ENCODE results near the gene CPA2. TPM values are rescaled to one million over a fixed set of nuclear protein-coding genes. Genes with fewer than 3 reads are reported as not detected.

Gene CPA2
- total RNA-seq, 6 donors from 2014 or later = 1.1 to 2.8 TPM; not detected in 4

GRCh38 chr7:130268463-130269317 is 2.0 kb downstream of the CPA2 start:
- 67 to 77% methylated on average over 6 of the region's 6 CpGs for WGBS, 2 donors
- no peaks in the 10 kb centered on the region for H3K36me3 ChIP-seq
- H3K4me3 ChIP-seq = no peak overlapping the region
- no peak for DNase-seq
- no peak for ATAC-seq (ENCODE audit: low FRiP score in 2 of 2)
- no peaks in the 10 kb centered on the region for H3K9me3 ChIP-seq
- no peaks in the 10 kb centered on the region for H3K27me3 ChIP-seq
- no peak overlapping the region for H3K27ac ChIP-seq
- TF ChIP-seq POLR2A (IDR thresholded peaks at IDR 0.05) (no peak), CTCF (IDR thresholded peaks at IDR 0.05) (no peak), EP300 (IDR thresholded peaks at IDR 0.05) (no peak), POLR2AphosphoS5 (IDR thresholded peaks at IDR 0.05) (no peak)
- peaks cover 5 to 15% (median 9%) of the 10 kb centered on the region in 4 donors for H3K4me1 ChIP-seq

- WGBS, 2 donors = 73 to 78% methylated on average over 1 of the region's 1 CpG
- no peak for TF ChIP-seq POLR2AphosphoS5 (IDR thresholded peaks at IDR 0.05)
- no peak for TF ChIP-seq EP300 (IDR thresholded peaks at IDR 0.05)
- no peak for TF ChIP-seq POLR2A (IDR thresholded peaks at IDR 0.05)
- no peak for TF ChIP-seq CTCF (IDR thresholded peaks at IDR 0.05)
- Histone ChIP-seq H3K27me3 (no peaks in the 10 kb centered on the region), H3K36me3 (no peaks in the 10 kb centered on the region), H3K4me1 (peaks cover 5 to 15% (median 13%) of the 10 kb centered on the region in 4 donors), H3K27ac (no peak overlapping the region), H3K9me3 (no peaks in the 10 kb centered on the region), H3K4me3 (no peak overlapping the region)
- DNase-seq = no peak
- ATAC-seq (ENCODE audit: low FRiP score in 2 of 2) = no peak
These were observed 2.6 kb downstream of the CPA2 start for GRCh38 chr7:130269318-130269694.

- H3K27me3 ChIP-seq = no peaks in the 10 kb centered on the region
- H3K9me3 ChIP-seq = no peaks in the 10 kb centered on the region
- ATAC-seq (ENCODE audit: low FRiP score in 2 of 2) = no peak
- no peak overlapping the region for H3K4me3 ChIP-seq
- 86 to 96% methylated on average over 12 of the region's 12 CpGs for WGBS, 2 donors
- H3K27ac ChIP-seq = no peak overlapping the region
- H3K4me1 ChIP-seq = peaks cover 5 to 15% (median 13%) of the 10 kb centered on the region in 4 donors
- DNase-seq = no peak
- TF ChIP-seq EP300 (IDR thresholded peaks at IDR 0.05) (no peak), POLR2AphosphoS5 (IDR thresholded peaks at IDR 0.05) (no peak), CTCF (IDR thresholded peaks at IDR 0.05) (no peak), POLR2A (IDR thresholded peaks at IDR 0.05) (no peak)
- no peaks in the 10 kb centered on the region for H3K36me3 ChIP-seq
These were observed 4.5 kb downstream of the CPA2 start for GRCh38 chr7:130270947-130271800.

GRCh38 chr7:130272381-130273080 is 5.9 kb downstream of the CPA2 start:
- Histone ChIP-seq H3K4me1 (peaks cover 5 to 15% (median 13%) of the 10 kb centered on the region in 4 donors), H3K36me3 (no peaks in the 10 kb centered on the region), H3K27ac (no peak overlapping the region), H3K4me3 (peak overlapping the region in 3 of 4 donors; percentile 3 to 22 (median 19)), H3K9me3 (no peaks in the 10 kb centered on the region), H3K27me3 (no peaks in the 10 kb centered on the region)
- TF ChIP-seq EP300 (IDR thresholded peaks at IDR 0.05) = no peak
- no peak for TF ChIP-seq POLR2A (IDR thresholded peaks at IDR 0.05)
- TF ChIP-seq CTCF (IDR thresholded peaks at IDR 0.05) = no peak
- no peak for TF ChIP-seq POLR2AphosphoS5 (IDR thresholded peaks at IDR 0.05)
- DNase-seq (peak in 1 of 2 donors; percentile 61), ATAC-seq (ENCODE audit: low FRiP score in 2 of 2) (no peak)
- WGBS, 2 donors = 45 to 67% methylated on average over 23 of the region's 23 CpGs

Measured in upper lobe of left lung (tissue), 6 donors.